Measurements from ENCODE around the gene MBOAT2. TPM values are rescaled to one million over a fixed set of nuclear protein-coding genes. Genes with fewer than 3 reads are reported as not detected.

The MBOAT2 gene
- total and polyA plus RNA-seq, 2 of the 13 experiments (the other 11 are each of a cell fraction or from before 2014, with no cell fraction given), result 0.11 to 0.36 TPM

GRCh38 chr2:8993196-8993901, 10.1 kb downstream of the MBOAT2 start:
- intact Hi-C loops (cut with micrococcal nuclease; ENCODE audit: unreplicated experiment), result no loop called here
- 62% methylated on average over 7 of the region's 7 CpGs for WGBS (ENCODE audit: low lambda C conversion rate)

More at GRCh38 chr2:8993196-8993901, 10.1 kb downstream of the MBOAT2 start:
- no peak overlapping the region for H2AFZ ChIP-seq (ENCODE audit: low read length)
- no peak for ATAC-seq
- no peak overlapping the region for H3K27ac ChIP-seq (ENCODE audit: extremely low read length, insufficient read depth, low read length)
- ChIA-PET CTCF (ENCODE audit: low intra/inter-chr PET ratio, low total read pairs) (no interaction called here), POLR2A (no interaction called here)
- no peak overlapping the region for H3K4me2 ChIP-seq (ENCODE audit: low read depth, low read length)
- no peaks in the 10 kb centered on the region for H4K20me1 ChIP-seq (ENCODE audit: insufficient read depth, low read length)
- no peak for FAIRE-seq
- BruUV-seq (replicated peaks), result no TSS peak
- in situ Hi-C loops (cut with HindIII; ENCODE audit: extremely low pct_ligation_motif_present, low pct_unique_long_range_greater_than_20kb), result no loop called here
- no peaks in the 10 kb centered on the region for H3K79me2 ChIP-seq (ENCODE audit: insufficient read depth, low read length)
- no peak overlapping the region for H3K4me3 ChIP-seq (replicated peaks in 1 of 3; ENCODE audit: insufficient read depth in 1 of 3, low read depth in 2 of 3, low read length in 3 of 3)
- no peak for DNase-seq (ENCODE audit: low spot score)
- TF ChIP-seq NR1H2 (CRISPR knock-in tag; IDR thresholded peaks at IDR 0.05; ENCODE audit: borderline replicate concordance, low read depth), result no peak
- TF ChIP-seq ONECUT2 (CRISPR knock-in tag; IDR thresholded peaks at IDR 0.05), result no peak
- TF ChIP-seq ZBTB3 (CRISPR knock-in tag; IDR thresholded peaks at IDR 0.05; ENCODE audit: borderline replicate concordance, low read depth), result no peak
- no peak for TF ChIP-seq HES4 (CRISPR knock-in tag; IDR thresholded peaks at IDR 0.05; ENCODE audit: borderline replicate concordance)
- TF ChIP-seq TGIF2 (CRISPR knock-in tag; IDR thresholded peaks at IDR 0.05), result no peak
- TF ChIP-seq SNAI1 (CRISPR knock-in tag; IDR thresholded peaks at IDR 0.05; ENCODE audit: borderline replicate concordance), result no peak
- TF ChIP-seq ZNF274 (CRISPR knock-in tag; IDR thresholded peaks at IDR 0.05), result no peak
- TF ChIP-seq HNRNPL (IDR thresholded peaks at IDR 0.05; ENCODE audit: low read depth, low read length), result no peak
- TF ChIP-seq ZFAT (CRISPR knock-in tag; conservative IDR thresholded peaks at IDR 0.05), result no peak
- TF ChIP-seq ISX (CRISPR knock-in tag; conservative IDR thresholded peaks at IDR 0.05), result no peak
- TF ChIP-seq, protein P1, sequence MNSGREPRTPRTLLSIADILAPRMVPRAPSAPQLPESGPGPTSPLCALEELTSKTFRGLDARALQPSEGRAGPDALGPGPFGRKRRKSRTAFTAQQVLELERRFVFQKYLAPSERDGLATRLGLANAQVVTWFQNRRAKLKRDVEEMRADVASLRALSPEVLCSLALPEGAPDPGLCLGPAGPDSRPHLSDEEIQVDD (CRISPR knock-in tag; IDR thresholded peaks at IDR 0.05; ENCODE audit: borderline replicate concordance), result no peak
- TF ChIP-seq, protein P2, sequence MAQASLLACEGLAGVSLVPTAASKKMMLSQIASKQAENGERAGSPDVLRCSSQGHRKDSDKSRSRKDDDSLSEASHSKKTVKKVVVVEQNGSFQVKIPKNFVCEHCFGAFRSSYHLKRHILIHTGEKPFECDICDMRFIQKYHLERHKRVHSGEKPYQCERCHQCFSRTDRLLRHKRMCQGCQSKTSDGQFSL (CRISPR knock-in tag; IDR thresholded peaks at IDR 0.05), result no peak
- TF ChIP-seq ZSCAN21 (CRISPR knock-in tag; IDR thresholded peaks at IDR 0.05; ENCODE audit: borderline replicate concordance), result no peak
- TF ChIP-seq SKI (IDR thresholded peaks at IDR 0.05; ENCODE audit: partially characterized antibody), result no peak
- TF ChIP-seq ZMYM2 (CRISPR knock-in tag; IDR thresholded peaks at IDR 0.05), result no peak
- no peak for TF ChIP-seq ZNF569 (CRISPR knock-in tag; IDR thresholded peaks at IDR 0.05; ENCODE audit: borderline replicate concordance)
- no peak for TF ChIP-seq POGZ (CRISPR knock-in tag; IDR thresholded peaks at IDR 0.05)
- TF ChIP-seq TAF15 (IDR thresholded peaks at IDR 0.05; ENCODE audit: low read depth, low read length, poor library complexity, severe bottlenecking), result no peak
- TF ChIP-seq MEIS2 (CRISPR knock-in tag; IDR thresholded peaks at IDR 0.05), result no peak
- H3K4me1 ChIP-seq (ENCODE audit: insufficient read depth, low read length), result no peaks in the 10 kb centered on the region
- H3K36me3 ChIP-seq (replicated peaks in 1 of 2; ENCODE audit: control insufficient read depth in 1 of 2, insufficient read depth in 2 of 2, low read length in 2 of 2), result no peaks in the 10 kb centered on the region
- H3K9ac ChIP-seq (ENCODE audit: insufficient read depth, low read depth, low read length), result no peak overlapping the region
- H3K27me3 ChIP-seq (ENCODE audit: control insufficient read depth in 1 of 2, insufficient read depth in 2 of 2, low read length in 2 of 2), result peaks cover 0 to 29% of the 10 kb centered on the region in 2 experiments; a peak in 4 of 5 replicates
- H3K9me3 ChIP-seq (ENCODE audit: low read length), result no peaks in the 10 kb centered on the region

All from HepG2 (cell line).